SIG-M5 treated with dmso at 0.1 percent for 504 hours (cell line): ENCODE data around the gene GPATCH3.
"Not testable (repeated sequence)": the region's sequence is repeated elsewhere in the genome, so short reads cannot be mapped to it uniquely, and the experiment has no call there.

Experiments used
- DNase-seq: peaks from one replicate; lab custom pipeline; 2025; ENCODE audit not compliant: unreplicated experiment; lab: John Stamatoyannopoulos, UW

GPATCH3 gene

DNA sequence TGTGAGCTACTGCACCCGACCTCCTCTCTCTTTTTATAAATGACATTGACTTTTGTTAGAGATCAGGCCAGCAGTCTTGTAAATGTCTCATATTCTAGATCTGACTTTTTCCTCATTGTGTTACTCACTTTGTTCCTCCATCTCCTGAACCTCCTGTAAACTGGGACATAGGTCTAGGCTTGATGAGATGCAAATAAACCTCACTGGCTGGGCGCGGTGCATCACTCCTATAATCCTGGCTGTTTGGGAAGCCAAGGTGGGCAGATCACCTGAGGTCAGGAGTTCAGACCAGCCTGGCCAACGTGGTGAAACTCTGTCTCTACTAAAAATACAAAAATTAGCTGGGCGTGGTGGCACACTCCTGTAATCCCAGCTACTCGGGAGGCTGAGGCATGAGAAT is 52.4 kb downstream of the GPATCH3 start:
- DNase-seq = not testable (repeated sequence)

DNA sequence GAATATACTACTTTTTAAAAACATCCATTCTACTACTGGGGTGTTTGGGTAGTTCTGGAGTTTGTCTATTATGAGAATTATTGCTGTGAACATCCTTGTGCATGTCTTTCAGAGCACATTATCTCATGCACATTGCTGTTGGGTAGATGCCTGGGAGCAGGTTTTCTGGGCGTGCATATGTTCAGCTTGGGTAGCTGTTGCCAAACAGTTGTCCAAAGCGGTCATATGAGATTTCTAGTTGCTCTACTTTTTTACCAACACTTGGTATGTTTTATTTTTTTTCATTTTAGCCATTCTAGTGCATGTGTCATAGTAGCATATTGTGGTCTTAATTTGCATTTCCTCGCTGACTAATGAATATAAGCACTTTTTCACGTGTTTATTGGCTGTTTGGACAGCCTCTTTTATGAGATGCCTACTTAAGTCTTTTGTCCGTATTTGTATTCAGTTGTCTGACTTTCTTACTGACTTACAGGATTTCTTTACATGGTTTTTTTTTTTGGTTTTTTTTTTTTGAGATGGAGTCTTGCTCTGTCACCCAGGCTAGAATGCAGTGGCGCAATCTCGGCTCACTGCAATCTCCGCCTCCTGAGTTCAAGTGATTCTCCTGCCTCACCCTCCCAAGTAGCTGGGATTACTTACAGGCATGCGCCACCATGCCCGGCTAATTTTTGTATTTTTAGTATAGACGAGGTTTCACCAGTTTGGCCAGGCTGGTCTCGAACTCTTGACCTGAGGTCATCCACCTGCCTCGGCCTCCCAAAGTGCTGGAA is 55.7 kb downstream of the GPATCH3 start:
- no peak for DNase-seq
